SU-DHL-6 (cell line): Measurements from ENCODE around the gene TEDC1.

Experiments
- EZH2phosphoT487 ChIP-seq: fragments of 200-600 bp; sonication (generic), shearing (Covaris generic); conservative IDR thresholded peaks from 2 replicates; pipeline ENCODE4 v1.6.1; 2018; ENCODE audit warnings: mild to moderate bottlenecking, antibody characterized with exemption, low read length, moderate library complexity, mixed read lengths
- TF ChIP-seq, protein P1 (sequence below): fragments of 200-600 bp; sonication (generic); IDR thresholded peaks from one replicate; pipeline ENCODE4 v1.5.1; 2017; ENCODE audit warnings: antibody characterized with exemption, mild to moderate bottlenecking, low read length, moderate library complexity; ENCODE audit not compliant: insufficient read depth, poor library complexity, severe bottlenecking

DNA sequence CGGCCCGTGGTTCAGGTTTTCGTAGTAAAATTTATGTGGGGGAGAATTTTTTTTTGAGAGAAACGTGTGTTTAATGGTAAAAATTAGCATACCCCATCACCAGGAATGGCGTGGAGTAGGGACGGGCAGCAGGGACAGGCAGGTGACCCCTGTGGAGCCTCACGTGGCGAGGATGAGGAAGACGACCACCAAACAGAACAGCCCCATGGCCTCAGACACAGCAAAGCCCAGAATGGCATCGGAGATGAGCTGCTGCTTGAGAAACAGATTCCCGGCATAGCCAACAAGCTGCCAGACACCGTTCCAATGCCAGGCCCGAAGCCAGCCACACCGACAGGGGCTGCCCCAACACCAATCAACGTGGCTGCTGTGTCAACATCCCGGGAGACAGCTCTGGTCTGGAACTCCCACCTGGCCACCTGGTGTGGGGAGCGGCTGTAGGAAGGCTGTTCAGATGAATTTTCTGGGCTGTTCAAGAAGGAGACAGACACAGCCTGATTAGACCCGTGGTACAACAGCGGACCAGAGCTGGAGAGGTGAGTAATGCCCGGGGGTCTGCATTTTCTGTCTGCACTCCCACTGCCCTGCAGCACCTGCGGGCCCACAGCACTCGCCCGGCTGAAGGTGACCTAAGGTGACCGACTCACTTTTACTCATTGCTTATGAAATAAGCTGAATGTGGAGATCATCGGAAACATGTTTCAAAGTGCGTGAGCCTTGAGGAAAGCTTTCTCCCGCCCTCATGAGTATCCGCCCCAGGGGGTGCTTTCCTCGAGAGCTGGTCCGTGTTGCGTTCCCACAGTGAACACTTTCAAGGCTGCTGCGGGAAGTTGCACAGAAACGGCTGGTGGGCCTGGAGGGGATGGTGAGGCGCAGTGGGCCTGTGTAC lies 45.9 kb downstream of the TEDC1 start:
- TF ChIP-seq, protein P1, sequence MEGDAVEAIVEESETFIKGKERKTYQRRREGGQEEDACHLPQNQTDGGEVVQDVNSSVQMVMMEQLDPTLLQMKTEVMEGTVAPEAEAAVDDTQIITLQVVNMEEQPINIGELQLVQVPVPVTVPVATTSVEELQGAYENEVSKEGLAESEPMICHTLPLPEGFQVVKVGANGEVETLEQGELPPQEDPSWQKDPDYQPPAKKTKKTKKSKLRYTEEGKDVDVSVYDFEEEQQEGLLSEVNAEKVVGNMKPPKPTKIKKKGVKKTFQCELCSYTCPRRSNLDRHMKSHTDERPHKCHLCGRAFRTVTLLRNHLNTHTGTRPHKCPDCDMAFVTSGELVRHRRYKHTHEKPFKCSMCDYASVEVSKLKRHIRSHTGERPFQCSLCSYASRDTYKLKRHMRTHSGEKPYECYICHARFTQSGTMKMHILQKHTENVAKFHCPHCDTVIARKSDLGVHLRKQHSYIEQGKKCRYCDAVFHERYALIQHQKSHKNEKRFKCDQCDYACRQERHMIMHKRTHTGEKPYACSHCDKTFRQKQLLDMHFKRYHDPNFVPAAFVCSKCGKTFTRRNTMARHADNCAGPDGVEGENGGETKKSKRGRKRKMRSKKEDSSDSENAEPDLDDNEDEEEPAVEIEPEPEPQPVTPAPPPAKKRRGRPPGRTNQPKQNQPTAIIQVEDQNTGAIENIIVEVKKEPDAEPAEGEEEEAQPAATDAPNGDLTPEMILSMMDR = no peak
- no peak for TF ChIP-seq EZH2phosphoT487
